HUES64 (cell line): ENCODE data around the gene DNM1. TPM values are rescaled to one million over a fixed set of nuclear protein-coding genes. Genes with fewer than 3 reads are reported as not detected.

Experiments
- H3K27ac ChIP-seq: 2 replicates; pipeline ENCODE4 v1.7.0; 2013; ENCODE audit warnings: low read depth, low read length, inconsistent platforms
- H3K27me3 ChIP-seq: 2 replicates; pipeline ENCODE4 v1.6.1; 2013; ENCODE audit warnings: mild to moderate bottlenecking, low read length; ENCODE audit not compliant: insufficient read depth
- H3K36me3 ChIP-seq: 2 replicates; pipeline ENCODE4 v1.6.1; 2013; ENCODE audit warnings: mild to moderate bottlenecking, low read length; ENCODE audit not compliant: insufficient read depth
- H3K4me1 ChIP-seq: 2 replicates; pipeline ENCODE4 v1.6.1; 2013; ENCODE audit warnings: mild to moderate bottlenecking, low read length, moderate library complexity; ENCODE audit not compliant: insufficient read depth
- H3K4me3 ChIP-seq: 2 replicates; pipeline ENCODE4 v1.5.1; 2013; ENCODE audit warnings: mild to moderate bottlenecking, low read length, moderate library complexity
- H3K9ac ChIP-seq: 2 replicates; pipeline ENCODE4 v1.6.1; 2013; ENCODE audit warnings: mild to moderate bottlenecking, low read depth, low read length
- H3K9me3 ChIP-seq: 2 replicates; pipeline ENCODE4 v1.6.1; 2013; ENCODE audit warnings: low read depth, low read length; ENCODE audit not compliant: insufficient read depth
- WGBS: fragments of 150-250, 120-280 bp; methylation state at CpG from one replicate; pipeline ENCODE4 v1.1.7; 2013; ENCODE audit warnings: missing lambda C conversion rate; 5-methylcytosine and 5-hydroxymethylcytosine counted together
- polyA plus RNA-seq, 2 experiments: library from polyadenylated mRNA; stranded (reverse); fragments of 50-300 nt; gene quantifications; one replicate each; pipeline ENCODE4 v1.2.3, GENCODE V29; 2013

Gene DNM1
- 27.4 TPM for polyA plus RNA-seq (2013, experiment 1 of 2)
- 32.6 TPM for polyA plus RNA-seq (2013, experiment 2 of 2)

DNA sequence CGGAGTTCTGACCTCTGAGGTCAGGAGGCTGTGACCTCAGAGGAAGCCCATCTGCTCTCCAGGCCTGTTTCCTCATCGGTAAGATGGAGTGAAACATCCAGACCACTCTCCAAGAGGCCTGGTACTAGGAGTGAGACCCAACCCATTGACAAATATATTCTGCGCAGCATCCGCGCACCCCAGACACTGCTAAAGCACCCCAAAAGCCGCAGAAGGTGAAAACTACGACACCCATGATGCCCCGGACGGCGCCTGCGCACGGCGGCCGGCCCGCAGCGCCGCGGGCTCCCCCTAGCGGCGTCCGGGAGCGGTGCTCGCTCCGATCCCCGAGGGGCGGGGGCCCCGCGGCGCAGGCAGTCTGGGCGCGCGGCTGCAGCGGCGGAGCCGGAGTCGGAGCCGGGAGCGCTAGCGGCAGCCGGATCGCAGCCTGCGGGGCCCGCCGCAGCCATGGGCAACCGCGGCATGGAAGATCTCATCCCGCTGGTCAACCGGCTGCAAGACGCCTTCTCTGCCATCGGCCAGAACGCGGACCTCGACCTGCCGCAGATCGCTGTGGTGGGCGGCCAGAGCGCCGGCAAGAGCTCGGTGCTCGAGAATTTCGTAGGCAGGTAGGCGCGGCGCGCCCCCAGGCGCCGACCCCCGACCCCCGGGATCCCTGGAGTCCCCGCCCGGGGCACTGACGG, at the start of gene DNM1:
DNM1 (plus strand) TSS at position 356 of the 683 bp plus-strand sequence; CDS start at position 448, 92 bp downstream.
- H3K27ac ChIP-seq: peak within 1 kb of the TSS; percentile 75
- peak within 1 kb of the TSS; percentile 86 for H3K9ac ChIP-seq

GRCh38 chr9:128153947-128154695, 49.1 kb upstream of the DNM1 start:
- Histone ChIP-seq H3K9me3 (no peaks in the 10 kb centered on the region), H3K27me3 (no peaks in the 10 kb centered on the region), H3K27ac (no peak overlapping the region), H3K4me3 (no peak overlapping the region), H3K4me1 (peaks cover 3% of the 10 kb centered on the region; the same call in 1 of the 2 replicates), H3K36me3 (no peaks in the 10 kb centered on the region), H3K9ac (no peak overlapping the region)
- 86% methylated on average over 12 of the region's 13 CpGs for whole genome bisulfite sequencing

More for the DNA sequence above, at the start of gene DNM1:
- Histone ChIP-seq H3K27me3 (no peaks in the 10 kb centered on the region), H3K4me3 (peak within 1 kb of the TSS; percentile 85), H3K4me1 (peaks cover 20% of the 10 kb centered on the region; the same call in 1 of the 2 replicates), H3K36me3 (0 out of 2 replicates have a peak, but pooled peaks cover under 1% of the 10 kb centered on the region), H3K9me3 (no peaks in the 10 kb centered on the region)
- WGBS: 1% methylated on average over 72 of the region's 72 CpGs

DNA sequence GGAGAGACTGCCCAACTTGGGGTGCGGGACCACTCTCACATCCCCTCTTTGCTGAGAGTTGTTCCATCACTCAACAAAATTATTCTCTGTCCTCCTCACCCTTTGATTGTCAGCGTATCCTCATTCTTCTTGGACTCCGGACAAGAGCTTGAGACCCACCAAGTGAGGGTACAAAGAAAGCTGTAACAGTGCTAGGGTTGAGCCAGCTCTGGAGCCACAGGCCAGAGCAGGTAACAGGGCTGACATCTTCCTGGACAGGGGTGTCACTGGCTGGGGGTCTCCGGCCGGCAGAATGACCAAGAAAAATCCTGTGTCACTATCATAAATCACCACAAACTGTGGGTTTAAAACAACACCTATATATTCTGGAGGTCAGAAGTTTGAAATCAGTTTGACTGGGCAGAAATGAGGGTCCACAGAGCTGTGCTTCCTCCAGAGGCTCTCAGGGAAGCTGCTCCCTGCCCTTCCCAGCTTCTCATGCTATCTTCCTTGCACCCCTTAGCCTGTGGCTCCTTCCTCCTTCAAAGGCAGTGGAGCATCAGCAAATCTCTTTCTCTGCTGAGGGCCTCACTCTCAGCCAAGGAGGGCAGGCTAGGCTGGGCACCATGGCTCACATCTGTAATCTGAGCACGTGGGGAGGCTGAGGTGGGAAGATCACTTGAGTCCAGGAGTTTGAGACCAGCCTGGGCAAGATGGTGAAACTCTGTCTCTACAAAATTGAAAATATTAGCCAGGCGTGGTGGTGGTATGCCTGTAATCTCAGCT, 47.3 kb upstream of the DNM1 start:
- Histone ChIP-seq H3K4me3 (no peak overlapping the region), H3K36me3 (no peaks in the 10 kb centered on the region), H3K4me1 (no peaks in the 10 kb centered on the region), H3K27ac (no peak overlapping the region), H3K27me3 (no peaks in the 10 kb centered on the region), H3K9me3 (no peaks in the 10 kb centered on the region), H3K9ac (no peak overlapping the region)
- WGBS: 95% methylated on average over 7 of the region's 7 CpGs

DNA sequence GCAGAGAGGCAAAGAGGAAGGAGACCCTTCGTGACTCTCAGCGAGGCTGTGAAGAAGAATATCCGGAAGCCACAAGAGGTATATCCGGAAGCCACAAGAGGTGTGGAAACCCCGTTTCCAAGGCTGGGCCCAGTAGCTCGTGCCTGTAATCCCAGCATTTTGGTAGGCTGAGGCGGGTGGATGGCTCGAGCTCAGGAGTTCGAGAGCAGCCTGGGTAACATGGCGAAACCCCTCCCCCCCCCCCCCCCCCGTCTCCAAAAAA, 43.7 kb upstream of the DNM1 start:
- Histone ChIP-seq H3K36me3 (peaks cover 27% of the 10 kb centered on the region), H3K4me3 (peak overlapping the region; percentile 52), H3K27me3 (no peaks in the 10 kb centered on the region), H3K27ac (peak overlapping the region; percentile 74), H3K4me1 (no peaks in the 10 kb centered on the region), H3K9ac (peak overlapping the region; percentile 78), H3K9me3 (no peaks in the 10 kb centered on the region)
- whole genome bisulfite sequencing: 42% methylated on average over 11 of the region's 11 CpGs

DNA sequence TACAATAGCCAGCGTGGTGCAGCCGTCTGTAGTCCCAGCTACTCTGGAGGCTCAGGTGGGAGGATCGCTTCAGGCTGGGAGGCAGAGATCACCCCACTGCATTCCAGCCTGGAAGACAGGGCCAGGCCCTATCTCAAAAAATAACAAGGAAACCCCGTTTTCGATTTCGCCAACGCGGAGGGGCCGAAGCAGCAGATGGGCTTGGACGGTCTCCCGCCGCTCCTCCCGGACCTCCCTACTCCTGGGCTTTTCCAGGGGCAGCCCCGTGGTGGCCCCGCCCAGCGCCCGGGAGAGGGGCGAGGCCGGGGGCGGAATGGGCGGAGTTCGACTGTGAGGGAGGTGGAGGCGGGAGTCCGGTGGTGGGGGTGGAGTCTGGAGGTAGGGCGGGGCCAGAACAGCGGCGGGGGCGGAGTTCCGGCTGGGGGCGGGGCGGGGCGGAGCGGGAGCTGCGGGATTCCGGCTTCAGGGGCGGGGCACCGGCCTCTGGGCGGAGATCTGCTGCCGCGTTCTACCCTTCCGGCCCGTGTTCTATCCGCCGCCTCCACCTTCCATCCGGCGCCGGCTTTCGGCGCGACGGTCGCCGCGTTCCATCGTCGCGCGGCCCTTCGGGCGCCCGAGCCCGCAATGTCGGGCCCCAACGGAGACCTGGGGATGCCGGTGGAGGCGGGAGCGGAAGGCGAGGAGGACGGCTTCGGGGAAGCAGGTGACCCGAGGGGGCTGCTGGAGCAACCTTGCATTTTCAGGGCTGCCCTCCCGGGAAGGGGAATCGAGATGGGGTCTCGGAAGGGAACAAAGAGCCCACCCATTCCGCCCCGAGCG, 43.2 kb upstream of the DNM1 start, which contains the start of gene BBLN:
BBLN (plus strand) TSS at position 482 of the 819 bp plus-strand sequence; CDS start at position 625, 143 bp downstream.
- H3K27ac ChIP-seq: peak within 1 kb of the TSS; percentile 74
- H3K27me3 ChIP-seq: no peaks in the 10 kb centered on the region
- H3K9ac ChIP-seq: peak within 1 kb of the TSS; percentile 85
- 1% methylated on average over 76 of the region's 77 CpGs for WGBS
- no peaks in the 10 kb centered on the region for H3K9me3 ChIP-seq
- H3K4me3 ChIP-seq: peak within 1 kb of the TSS; percentile 70
- no peaks in the 10 kb centered on the region for H3K4me1 ChIP-seq
- H3K36me3 ChIP-seq: peaks cover 31% of the 10 kb centered on the region

- Histone ChIP-seq H3K9me3 (no peaks in the 10 kb centered on the region), H3K27ac (peak overlapping the region; percentile 65), H3K4me3 (peak overlapping the region; percentile 70), H3K36me3 (peaks cover 34% of the 10 kb centered on the region), H3K4me1 (no peaks in the 10 kb centered on the region), H3K9ac (peak overlapping the region; percentile 85), H3K27me3 (no peaks in the 10 kb centered on the region)
- WGBS: 1% methylated on average over 23 of the region's 23 CpGs
Observed at GRCh38 chr9:128160603-128160987, 42.6 kb upstream of the DNM1 start.

GRCh38 chr9:128161215-128161902, 41.8 kb upstream of the DNM1 start:
- H3K4me1 ChIP-seq: no peaks in the 10 kb centered on the region
- peak overlapping the region; percentile 70 for H3K4me3 ChIP-seq
- 94% methylated on average over 12 of the region's 13 CpGs for WGBS
- H3K27me3 ChIP-seq: no peaks in the 10 kb centered on the region
- peaks cover 41% of the 10 kb centered on the region for H3K36me3 ChIP-seq
- H3K9me3 ChIP-seq: no peaks in the 10 kb centered on the region
- peak overlapping the region; percentile 85; the same call in 1 of the 2 replicates for H3K9ac ChIP-seq
- no peak overlapping the region for H3K27ac ChIP-seq

DNA sequence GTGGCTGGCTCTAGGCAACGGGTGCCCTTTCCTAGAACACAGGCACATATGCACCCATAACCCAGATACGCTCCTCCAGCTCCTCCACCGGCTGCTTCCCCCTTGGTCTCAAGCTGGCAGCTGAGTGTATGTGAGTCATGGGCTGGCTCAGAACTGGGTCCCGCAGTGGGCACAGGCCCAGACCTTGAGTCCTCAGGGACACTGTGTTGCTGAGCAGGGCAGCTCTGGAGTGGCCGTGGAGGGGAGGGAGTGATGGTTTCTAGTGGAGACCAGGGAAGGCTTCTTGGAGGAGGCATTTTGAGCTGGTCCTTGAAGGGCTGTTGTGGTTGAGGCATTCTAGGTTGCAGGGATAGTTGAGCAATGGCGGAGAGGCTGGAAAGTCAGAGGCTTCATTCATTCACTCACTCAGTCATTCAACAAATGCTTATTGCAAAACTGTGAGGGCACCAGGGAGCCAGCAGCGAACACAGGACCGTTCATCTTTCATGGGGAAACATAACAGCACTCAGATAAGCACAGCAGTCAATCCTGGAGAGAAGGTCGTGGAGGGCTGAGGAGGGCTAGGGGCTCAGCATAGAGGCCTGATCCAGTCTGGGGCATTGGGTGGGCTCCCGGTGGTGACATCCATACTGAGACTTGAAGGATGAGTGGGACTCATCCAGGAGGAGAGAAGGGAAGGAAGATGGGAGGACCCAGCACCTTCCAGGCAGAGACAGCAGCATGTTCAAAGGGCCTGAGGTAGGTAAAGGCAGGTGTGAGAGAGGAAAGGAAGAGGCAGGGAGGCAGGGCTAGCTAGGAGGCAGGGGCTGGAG, 40.8 kb upstream of the DNM1 start:
- Histone ChIP-seq H3K9me3 (no peaks in the 10 kb centered on the region), H3K4me1 (no peaks in the 10 kb centered on the region), H3K27ac (no peak overlapping the region), H3K27me3 (no peaks in the 10 kb centered on the region), H3K4me3 (no peak overlapping the region), H3K36me3 (peaks cover 52% of the 10 kb centered on the region), H3K9ac (no peak overlapping the region)
- 92% methylated on average over 10 of the region's 10 CpGs for WGBS

GRCh38 chr9:128163027-128163515, 40.1 kb upstream of the DNM1 start:
- H3K9me3 ChIP-seq: no peaks in the 10 kb centered on the region
- peaks cover 57% of the 10 kb centered on the region for H3K36me3 ChIP-seq
- H3K27me3 ChIP-seq: no peaks in the 10 kb centered on the region
- WGBS: 96% methylated on average over 6 of the region's 6 CpGs
- H3K27ac ChIP-seq: no peak overlapping the region
- H3K4me3 ChIP-seq: no peak overlapping the region
- H3K4me1 ChIP-seq: no peaks in the 10 kb centered on the region
- no peak overlapping the region for H3K9ac ChIP-seq
